Endothelial cell of umbilical vein (primary cell): ENCODE measurements around the gene CFAP161. TPM values are rescaled to one million over a fixed set of nuclear protein-coding genes. Genes with fewer than 3 reads are reported as not detected.

Experiments used
- BruUV-seq: library from RNA; stranded (reverse); fragments of 400-500 nt; replicated peaks from 2 replicates; lab custom pipeline; 2021; lab: Mats Ljungman, UMichigan
- CTCF ChIA-PET: fragments of 300-600, 350-600 bp; sonication (Branson Sonifier 250); formaldehyde crosslinking; loops from one replicate; lab custom pipeline; 2021; ENCODE audit warnings: antibody characterized with exemption, inconsistent platforms; lab: Charles Lee
- POLR2A ChIA-PET: fragments of 300-600, 350-600 bp; sonication (Branson Sonifier 250); formaldehyde crosslinking; loops from one replicate; lab custom pipeline; 2021; ENCODE audit warnings: antibody characterized with exemption, inconsistent platforms; lab: Charles Lee
- DNase-seq: peaks from one replicate; pipeline ENCODE4 v3.0.0-alpha.2; 2011; ENCODE audit warnings: low read depth, low spot score
- FAIRE-seq: peaks from 2 replicates; lab custom pipeline; 2011; peaks lifted over from hg19 to GRCh38; lab: Jason Lieb, UNC
- H2AFZ ChIP-seq: 2 replicates; pipeline ENCODE4 v1.6.0; 2012; ENCODE audit warnings: low read depth, low read length, control low read depth, inconsistent platforms
- H3K27ac ChIP-seq: 2 replicates; pipeline ENCODE4 v1.5.1; 2011; ENCODE audit warnings: low read depth, mild to moderate bottlenecking, control low read depth, low read length, moderate library complexity; ENCODE audit not compliant: insufficient read depth
- H3K27me3 ChIP-seq, 2 experiments: 2 replicates each; pipeline versions ENCODE4 v1.6.0 to v1.6.1; 2011; ENCODE audit warnings: low read length in 2 of 2, mixed read lengths in 1 of 2; ENCODE audit not compliant: control insufficient read depth in 2 of 2, insufficient read depth in 2 of 2
- H3K36me3 ChIP-seq, 2 experiments: 2 replicates in 1 of 2; 3 replicates in 1 of 2; pipeline ENCODE4 v1.5.1; 2011; ENCODE audit warnings: low read length in 2 of 2, mild to moderate bottlenecking in 1 of 2, moderate library complexity in 1 of 2; ENCODE audit not compliant: control insufficient read depth in 2 of 2, insufficient read depth in 2 of 2; ENCODE audit errors: extremely low read depth in 1 of 2
- H3K4me1 ChIP-seq: 3 replicates; pipeline ENCODE4 v1.5.1; 2011; ENCODE audit warnings: mild to moderate bottlenecking, low read length; ENCODE audit not compliant: control insufficient read depth, insufficient read depth; ENCODE audit errors: extremely low read depth
- H3K4me2 ChIP-seq: 2 replicates; pipeline ENCODE4 v1.6.1; 2011; ENCODE audit warnings: low read length, control low read depth, mixed read lengths; ENCODE audit not compliant: insufficient read depth
- H3K4me3 ChIP-seq, 3 experiments: fragments of 200-600 bp in 1 of 3; sonication (generic), shearing (Covaris generic) in 1 of 3; replicated peaks in 1 of 3; 2 replicates each; pipeline ENCODE4 v1.5.1; 2011 to 2016; ENCODE audit warnings: control low read depth in 3 of 3, low read length in 3 of 3, mild to moderate bottlenecking in 2 of 3, inconsistent platforms in 1 of 3, low read depth in 1 of 3, moderate library complexity in 1 of 3; ENCODE audit not compliant: insufficient read depth in 1 of 3
- H3K79me2 ChIP-seq: 2 replicates; pipeline ENCODE4 v1.6.0; 2012; ENCODE audit warnings: low read length, inconsistent platforms; ENCODE audit not compliant: control insufficient read depth, insufficient read depth
- H3K9ac ChIP-seq: replicated peaks from 2 replicates; pipeline ENCODE3; 2011; ENCODE audit warnings: low read length, control low read depth; ENCODE audit not compliant: insufficient read depth; ENCODE audit errors: extremely low read depth
- H3K9me1 ChIP-seq: replicated peaks from 3 replicates; pipeline ENCODE4 v1.6.0; 2011; ENCODE audit warnings: mild to moderate bottlenecking, low read length; ENCODE audit not compliant: control insufficient read depth, insufficient read depth; ENCODE audit errors: extremely low read depth
- H3K9me3 ChIP-seq: replicated peaks from 2 replicates; pipeline ENCODE4 v1.5.1; 2012; ENCODE audit warnings: low read length, inconsistent platforms; ENCODE audit not compliant: control insufficient read depth, insufficient read depth
- H4K20me1 ChIP-seq: replicated peaks from 2 replicates; pipeline ENCODE3; 2011; ENCODE audit warnings: mild to moderate bottlenecking, low read length; ENCODE audit not compliant: control insufficient read depth, insufficient read depth; ENCODE audit errors: extremely low read depth
- CTCF ChIP-seq, 2 donors: IDR thresholded peaks; 1 replicate in 1 of 2; 2 replicates in 1 of 2; pipeline ENCODE4 v1.5.1; 2011; ENCODE audit warnings: low read length in 2 of 2, mild to moderate bottlenecking in 2 of 2, moderate library complexity in 2 of 2, control low read depth in 1 of 2, inconsistent platforms in 1 of 2, low read depth in 1 of 2; ENCODE audit not compliant: insufficient read depth in 1 of 2; ENCODE audit errors: extremely low read depth in 1 of 2
- EZH2 ChIP-seq: IDR thresholded peaks from 2 replicates; pipeline ENCODE4 v1.6.1; 2012; ENCODE audit warnings: borderline replicate concordance, low read depth, mild to moderate bottlenecking, moderate library complexity, low read length, inconsistent platforms; ENCODE audit not compliant: severe bottlenecking
- FOS ChIP-seq: IDR thresholded peaks from 2 replicates; pipeline ENCODE4 v1.6.1; 2011; ENCODE audit warnings: mild to moderate bottlenecking, low read length, moderate library complexity, borderline replicate concordance; ENCODE audit not compliant: insufficient read depth
- GATA2 ChIP-seq: IDR thresholded peaks from 2 replicates; pipeline ENCODE4 v1.7.0; 2011; ENCODE audit warnings: low read depth, mild to moderate bottlenecking, moderate library complexity, mixed read lengths, low read length; ENCODE audit not compliant: insufficient read length, insufficient read depth
- JUN ChIP-seq: IDR thresholded peaks from 2 replicates; pipeline ENCODE4 v1.6.1; 2011; ENCODE audit warnings: borderline replicate concordance, low read depth; ENCODE audit not compliant: insufficient read length, insufficient read depth
- MAX ChIP-seq: IDR thresholded peaks from 2 replicates; pipeline ENCODE4 v1.6.1; 2011; ENCODE audit not compliant: insufficient read depth, insufficient read length
- MYC ChIP-seq: IDR thresholded peaks from one replicate; pipeline ENCODE4 v1.6.1; 2011; ENCODE audit warnings: mild to moderate bottlenecking, low read depth, low read length
- POLR2A ChIP-seq: IDR thresholded peaks from 2 replicates; pipeline ENCODE4 v1.6.1; 2012; ENCODE audit warnings: low read depth, mild to moderate bottlenecking, control low read depth, low read length
- POLR2AphosphoS5 ChIP-seq: IDR thresholded peaks from 2 replicates; pipeline ENCODE4 v1.6.1; 2012; ENCODE audit warnings: low read depth, mild to moderate bottlenecking, control low read depth, low read length, moderate library complexity; ENCODE audit not compliant: insufficient read depth
- dilution Hi-C: fragments of 300-500 bp; cut with MboI; formaldehyde crosslinking; loops from one replicate; pipeline ENCODE4 v1.15.0; 2019; ENCODE audit warnings: low sequenced_read_pairs; ENCODE audit not compliant: extremely low pct_ligation_motif_present
- intact Hi-C: fragments of 100-400 bp; cut with micrococcal nuclease; formaldehyde crosslinking; loops from one replicate; pipeline ENCODE4 v1.10.0; 2022
- polyA plus RNA-seq, 4 experiments: library from polyadenylated mRNA; depleted of rRNA in 3 of 4; stranded (reverse) in 3 of 4; unstranded in 1 of 4; fragments of >200 nt; gene quantifications; 2 replicates each; pipeline versions ENCODE4 v1.2.1 to v1.2.3, GENCODE V29; 2011 to 2012; ENCODE audit warnings: missing spikeins in 1 of 4
- total RNA-seq: library from RNA; stranded (reverse); gene quantifications from 2 replicates; pipeline ENCODE4 v1.2.3, GENCODE V29; 2021

Gene CFAP161
- total and polyA plus RNA-seq, 2 donors (not counting 3 experiments of a cell fraction or from before 2014, with no cell fraction given) = 0.08 TPM; not detected in 1

DNA sequence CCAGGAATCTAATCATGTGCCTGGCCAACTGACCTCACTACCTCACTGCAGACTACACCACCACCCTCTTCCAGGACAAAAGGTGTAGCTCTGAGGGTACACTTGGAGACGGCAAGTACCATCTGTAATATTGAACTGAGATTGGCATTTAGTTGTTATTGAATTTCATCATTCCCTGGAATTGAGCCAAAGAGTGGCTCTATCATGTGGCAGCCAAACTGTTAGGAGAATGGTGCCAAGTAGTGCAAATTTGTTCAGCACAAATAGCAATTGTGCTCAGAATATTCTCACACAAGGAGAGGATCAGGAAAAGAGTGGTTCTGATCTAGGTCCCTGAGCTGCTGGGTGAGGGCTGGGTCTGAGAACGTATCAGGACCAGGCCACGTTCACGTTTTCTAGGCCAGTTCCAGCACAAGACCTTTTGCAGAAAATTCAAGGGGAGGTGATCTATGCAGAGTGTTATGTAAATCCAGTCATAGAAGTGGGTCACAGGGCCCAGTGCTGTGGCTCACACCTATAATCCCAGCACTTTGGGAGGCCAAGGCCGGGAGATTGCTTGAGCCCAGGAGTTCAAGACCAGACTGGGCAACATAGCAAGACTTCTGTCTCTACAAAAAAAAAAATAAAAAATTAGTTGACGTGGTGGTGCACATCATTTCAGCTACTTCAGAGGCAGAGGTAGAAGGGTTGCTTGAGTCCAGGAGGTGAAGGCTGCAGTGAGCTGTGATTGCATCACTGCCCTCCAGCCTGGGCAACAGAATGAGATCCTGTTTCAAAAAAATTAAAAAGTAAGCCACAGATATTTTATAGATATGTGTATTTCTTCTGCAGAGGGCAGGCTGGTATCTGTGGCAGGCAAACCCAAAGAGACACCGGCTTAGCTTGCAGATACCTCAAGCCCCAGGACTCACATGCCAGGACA, 31.9 kb upstream of the CFAP161 start:
- Histone ChIP-seq H3K27me3 (no peaks in the 10 kb centered on the region), H3K36me3 (no peaks in the 10 kb centered on the region), H3K9ac (no peak overlapping the region), H3K9me3 (no peaks in the 10 kb centered on the region), H3K79me2 (no peaks in the 10 kb centered on the region), H3K4me1 (peaks cover 13% of the 10 kb centered on the region), H3K27ac (no peak overlapping the region), H3K9me1 (no peaks in the 10 kb centered on the region), H4K20me1 (no peaks in the 10 kb centered on the region), H3K4me3 (no peak overlapping the region), H3K4me2 (no peak overlapping the region), H2AFZ (no peak overlapping the region)
- dilution Hi-C loops = no loop called here
- intact Hi-C loops = loop anchor here (10.0 kb wide), 1 partner anchor 943 kb away; the partner anchor contains the start of gene MEX3B
- FAIRE-seq = no peak
- DNase-seq = no peak
- ChIA-PET CTCF (interaction anchor here (1.8 to 7.4 kb wide), 2 partner anchors 102 to 164 kb away, joined by 9 to 114 read pairs; partner anchors contain the start of gene TLNRD1), POLR2A (no interaction called here)
- no peak for TF ChIP-seq JUN
- TF ChIP-seq MAX = no peak
- TF ChIP-seq MYC = no peak
- TF ChIP-seq POLR2AphosphoS5 = no peak
- no peak for TF ChIP-seq GATA2
- TF ChIP-seq FOS = no peak
- no peak for TF ChIP-seq EZH2
- TF ChIP-seq POLR2A = no peak
- no peak for TF ChIP-seq CTCF (IDR thresholded peaks at IDR 0.05; ENCODE audit: extremely low read depth in 1 of 2, insufficient read depth in 1 of 2, low read depth in 1 of 2, low read length in 2 of 2)
- BruUV-seq = no TSS peak
